ENCODE measurements around the gene ADM5.

GRCh38 chr19:49718991-49719390 lies 29.6 kb downstream of the ADM5 start:
- TF ChIP-seq CTCF (IDR thresholded peaks at IDR 0.05) (no peak), POLR2A (IDR thresholded peaks at IDR 0.05) (no peak), EP300 (IDR thresholded peaks at IDR 0.05) (no peak)
